Tibial nerve (tissue), 4 donors: ENCODE measurements around the gene AGO4. TPM values are rescaled to one million over a fixed set of nuclear protein-coding genes. Genes with fewer than 3 reads are reported as not detected.
A peak's percentile ranks its signal among the peaks of the same experiment; 100 is the strongest.

Experiments used
- DNase-seq, 2 donors: peaks; one replicate each; pipeline ENCODE4 v3.0.0-alpha.2; 2019; ENCODE audit warnings: low spot score in 2 of 2
- H3K27ac ChIP-seq, 4 donors: fragments of 200-600 bp; sonication (generic) in 3 of 4; one replicate each; pipeline ENCODE4 v1.5.1; 2017 to 2019; ENCODE audit warnings: mild to moderate bottlenecking in 1 of 4
- H3K27me3 ChIP-seq, 2 donors: fragments of 200-600 bp; sonication (generic) in 1 of 2; one replicate each; pipeline versions ENCODE4 v1.5.1 to v1.6.0; 2017 to 2019
- H3K36me3 ChIP-seq, 3 donors: fragments of 200-600 bp; sonication (generic); one replicate each; pipeline ENCODE4 v1.5.1; 2018 to 2019
- H3K4me1 ChIP-seq, 4 donors: fragments of 200-600 bp; sonication (generic) in 3 of 4; one replicate each; pipeline ENCODE4 v1.5.1; 2017 to 2019
- H3K4me3 ChIP-seq, 4 donors: fragments of 200-600 bp; sonication (generic) in 3 of 4; one replicate each; pipeline ENCODE4 v1.5.1; 2017 to 2019; ENCODE audit warnings: mild to moderate bottlenecking in 1 of 4, moderate library complexity in 1 of 4
- H3K9me3 ChIP-seq, 4 donors: fragments of 200-600 bp; sonication (generic) in 3 of 4; one replicate each; pipeline ENCODE4 v1.5.1; 2017 to 2019
- EP300 ChIP-seq, 2 donors: sonication (generic); formaldehyde crosslinking; IDR thresholded peaks; one replicate each; pipeline ENCODE4 v1.6.1; 2017; ENCODE audit warnings: antibody characterized with exemption in 2 of 2, mild to moderate bottlenecking in 1 of 2
- POLR2A ChIP-seq, 2 donors: fragments of 450-650 bp; IDR thresholded peaks; one replicate each; pipeline ENCODE4 v1.6.1; 2017; ENCODE audit warnings: antibody characterized with exemption in 2 of 2, mild to moderate bottlenecking in 2 of 2, moderate library complexity in 2 of 2
- WGBS, 2 donors: methylation state at CpG; one replicate each; pipeline ENCODE4 v1.1.5; 2018; 5-methylcytosine and 5-hydroxymethylcytosine counted together
- total RNA-seq, 4 donors: library from RNA; depleted of rRNA; stranded (reverse); fragments of >200 nt; gene quantifications; one replicate each; pipeline ENCODE4 v1.1.0, GENCODE V29; 2016
- TF ChIP-seq, protein P1 (sequence below), 5 experiments: fragments of 200-600 bp in 3 of 5; fragments of 450-650 bp in 2 of 5; sonication (generic) in 3 of 5; IDR thresholded peaks; one replicate each; pipeline ENCODE4 v1.5.1; 2016 to 2019; ENCODE audit warnings: antibody characterized with exemption in 5 of 5, mild to moderate bottlenecking in 3 of 5, moderate library complexity in 2 of 5

The AGO4 gene
- total RNA-seq, 4 donors from 2014 or later: 11.5 to 16.3 (median 13.9) TPM

DNA sequence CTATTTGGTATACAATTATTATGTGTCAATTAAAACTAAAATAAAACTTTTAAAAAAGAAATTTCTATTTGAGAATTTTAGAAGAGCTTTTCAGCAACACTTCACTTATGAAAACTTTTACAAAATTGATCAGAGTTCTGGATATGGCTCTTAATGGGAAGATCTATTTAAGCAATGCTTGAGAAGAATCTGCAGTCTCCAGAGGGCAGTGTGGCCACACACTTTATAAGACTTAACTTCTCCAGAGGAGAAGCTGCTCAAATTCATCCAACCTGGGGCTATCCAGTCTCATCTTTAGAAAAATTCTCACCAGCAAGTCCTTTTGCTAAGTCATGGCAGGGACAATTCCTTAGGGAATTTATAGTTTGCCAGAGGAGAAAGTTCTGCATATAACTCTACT lies 50.0 kb downstream of the AGO4 start:
- no peak for TF ChIP-seq EP300 (IDR thresholded peaks at IDR 0.05)
- TF ChIP-seq, protein P1, sequence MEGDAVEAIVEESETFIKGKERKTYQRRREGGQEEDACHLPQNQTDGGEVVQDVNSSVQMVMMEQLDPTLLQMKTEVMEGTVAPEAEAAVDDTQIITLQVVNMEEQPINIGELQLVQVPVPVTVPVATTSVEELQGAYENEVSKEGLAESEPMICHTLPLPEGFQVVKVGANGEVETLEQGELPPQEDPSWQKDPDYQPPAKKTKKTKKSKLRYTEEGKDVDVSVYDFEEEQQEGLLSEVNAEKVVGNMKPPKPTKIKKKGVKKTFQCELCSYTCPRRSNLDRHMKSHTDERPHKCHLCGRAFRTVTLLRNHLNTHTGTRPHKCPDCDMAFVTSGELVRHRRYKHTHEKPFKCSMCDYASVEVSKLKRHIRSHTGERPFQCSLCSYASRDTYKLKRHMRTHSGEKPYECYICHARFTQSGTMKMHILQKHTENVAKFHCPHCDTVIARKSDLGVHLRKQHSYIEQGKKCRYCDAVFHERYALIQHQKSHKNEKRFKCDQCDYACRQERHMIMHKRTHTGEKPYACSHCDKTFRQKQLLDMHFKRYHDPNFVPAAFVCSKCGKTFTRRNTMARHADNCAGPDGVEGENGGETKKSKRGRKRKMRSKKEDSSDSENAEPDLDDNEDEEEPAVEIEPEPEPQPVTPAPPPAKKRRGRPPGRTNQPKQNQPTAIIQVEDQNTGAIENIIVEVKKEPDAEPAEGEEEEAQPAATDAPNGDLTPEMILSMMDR (IDR thresholded peaks at IDR 0.05): no peak
- TF ChIP-seq POLR2A (IDR thresholded peaks at IDR 0.05): no peak
- Histone ChIP-seq H3K36me3 (peaks cover 0 to 46% (median 0%) of the 10 kb centered on the region in 3 donors), H3K4me3 (no peak overlapping the region), H3K9me3 (no peaks in the 10 kb centered on the region), H3K27me3 (no peaks in the 10 kb centered on the region), H3K4me1 (no peaks in the 10 kb centered on the region), H3K27ac (no peak overlapping the region)
- no peak for DNase-seq

DNA sequence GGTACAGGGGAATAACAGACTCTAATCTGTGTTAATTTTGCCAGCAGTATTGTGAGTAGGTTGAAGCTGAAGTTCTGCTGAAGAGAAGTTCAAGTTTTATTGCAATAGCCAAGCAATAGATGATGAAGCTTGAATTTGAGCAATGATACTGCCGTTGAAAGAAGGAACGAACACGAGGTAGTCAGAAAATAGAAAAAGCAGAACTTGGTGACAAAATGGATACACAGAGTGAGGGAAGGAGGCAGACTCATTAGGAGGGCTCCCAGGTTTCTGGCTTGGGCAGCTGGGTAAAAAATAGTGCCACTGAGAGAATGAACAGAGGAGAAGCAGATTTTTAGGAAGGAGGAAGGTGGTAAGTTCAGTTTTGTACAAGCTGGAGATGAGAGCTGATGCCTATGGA lies 52.9 kb downstream of the AGO4 start:
- H3K4me1 ChIP-seq: no peaks in the 10 kb centered on the region
- H3K27ac ChIP-seq: no peak overlapping the region
- H3K36me3 ChIP-seq: peaks cover 0 to 19% (median 0%) of the 10 kb centered on the region in 3 donors
- WGBS, 2 donors: 69 to 85% methylated on average over 3 of the region's 3 CpGs
- H3K4me3 ChIP-seq: no peak overlapping the region
- DNase-seq: no peak
- H3K27me3 ChIP-seq: no peaks in the 10 kb centered on the region
- TF ChIP-seq, protein P1 (IDR thresholded peaks at IDR 0.05): no peak
- TF ChIP-seq POLR2A (IDR thresholded peaks at IDR 0.05) (no peak), EP300 (IDR thresholded peaks at IDR 0.05) (peak in 1 of 2 donors; percentile 43)
- no peaks in the 10 kb centered on the region for H3K9me3 ChIP-seq

DNA sequence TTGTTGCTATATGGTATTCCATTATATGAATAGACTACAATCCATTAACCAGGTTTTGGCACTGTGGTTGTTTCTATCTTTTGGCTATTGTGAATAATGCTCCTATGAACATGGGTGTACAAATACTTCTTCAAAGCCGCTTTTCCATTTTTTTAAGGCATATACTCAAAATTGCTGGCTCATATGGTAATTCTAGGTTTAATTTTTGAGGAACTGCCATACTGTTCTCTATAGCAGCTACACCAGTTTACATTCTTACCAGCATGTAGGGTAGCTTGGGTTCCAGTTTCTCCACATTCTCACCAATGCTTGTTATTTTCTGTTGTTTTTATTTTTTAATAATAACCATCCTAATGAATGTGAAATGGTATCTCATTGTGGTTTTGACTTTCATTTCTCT lies 55.3 kb downstream of the AGO4 start:
- no peak overlapping the region for H3K27ac ChIP-seq
- no peak overlapping the region for H3K4me3 ChIP-seq
- TF ChIP-seq EP300 (IDR thresholded peaks at IDR 0.05) (no peak), POLR2A (IDR thresholded peaks at IDR 0.05) (no peak)
- TF ChIP-seq, protein P1 (IDR thresholded peaks at IDR 0.05): no peak
- no peak for DNase-seq
- no peaks in the 10 kb centered on the region for H3K4me1 ChIP-seq
- WGBS, 2 donors: 92 to 100% methylated on average over 1 of the region's 1 CpG
- peaks cover 0 to 11% (median 0%) of the 10 kb centered on the region in 3 donors for H3K36me3 ChIP-seq
- H3K27me3 ChIP-seq: no peaks in the 10 kb centered on the region
- H3K9me3 ChIP-seq: no peaks in the 10 kb centered on the region

DNA sequence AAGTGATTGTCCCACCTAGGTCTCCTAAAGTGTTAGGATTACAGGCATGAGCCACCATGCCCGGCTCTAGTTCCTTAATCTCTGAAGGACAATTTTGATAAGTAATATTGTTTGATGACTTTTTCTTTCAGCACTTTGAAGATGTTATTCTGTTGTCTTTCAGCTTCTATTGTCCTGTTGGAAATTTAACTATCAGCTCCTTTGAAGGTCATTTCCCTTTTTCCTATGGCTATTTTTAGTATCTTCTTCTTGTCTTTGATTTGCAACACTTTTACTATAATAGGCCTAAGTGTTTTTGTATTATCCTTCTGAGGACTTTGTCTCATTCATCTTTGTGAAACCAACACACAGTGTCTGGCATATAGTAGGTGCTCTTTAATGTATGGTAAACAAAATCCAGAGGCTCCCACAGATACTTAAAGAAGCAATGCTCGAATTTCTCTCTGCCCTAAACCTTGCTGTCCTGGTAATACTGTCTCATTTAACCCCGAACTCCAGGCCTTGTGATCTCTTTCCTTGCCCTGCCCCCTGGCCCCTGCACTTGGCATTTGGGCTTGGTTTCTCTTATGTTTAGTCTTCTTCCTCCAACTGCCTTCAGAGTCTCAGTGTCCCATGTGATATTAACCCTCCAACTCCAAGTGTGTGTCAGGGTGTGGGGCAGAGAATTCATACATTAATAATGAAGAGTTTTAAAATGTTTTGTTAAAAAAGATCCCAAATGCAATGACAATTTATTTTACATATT lies 56.2 kb downstream of the AGO4 start:
- TF ChIP-seq, protein P1 (IDR thresholded peaks at IDR 0.05): no peak
- no peak for TF ChIP-seq POLR2A (IDR thresholded peaks at IDR 0.05)
- no peak for TF ChIP-seq EP300 (IDR thresholded peaks at IDR 0.05)
- 53 to 60% methylated on average over 3 of the region's 3 CpGs for WGBS, 2 donors
- no peaks in the 10 kb centered on the region for H3K4me1 ChIP-seq
- DNase-seq: no peak
- no peak overlapping the region for H3K27ac ChIP-seq
- H3K9me3 ChIP-seq: no peaks in the 10 kb centered on the region
- H3K4me3 ChIP-seq: no peak overlapping the region
- no peaks in the 10 kb centered on the region for H3K27me3 ChIP-seq
- peaks cover 0 to 6% (median 0%) of the 10 kb centered on the region in 3 donors for H3K36me3 ChIP-seq

DNA sequence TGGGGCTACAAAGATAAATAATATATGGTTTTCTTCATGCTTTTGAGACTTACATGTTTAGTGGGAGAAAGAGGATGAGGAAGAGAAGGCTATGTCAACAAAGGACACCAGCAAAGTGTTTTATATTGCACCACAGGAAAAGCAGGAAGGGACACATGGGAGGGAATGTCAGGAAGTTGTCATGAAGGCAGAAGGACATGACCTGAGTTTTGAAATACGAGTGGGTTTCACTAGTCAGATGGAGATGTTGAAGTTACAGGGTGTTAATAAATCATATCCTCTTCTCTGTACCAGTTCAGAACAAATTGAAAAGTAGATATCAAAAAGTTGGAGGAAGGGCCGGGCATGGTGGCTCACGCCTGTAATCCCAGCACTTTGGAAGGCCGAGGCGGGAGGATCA lies 57.0 kb downstream of the AGO4 start:
- no peak overlapping the region for H3K4me3 ChIP-seq
- TF ChIP-seq EP300 (IDR thresholded peaks at IDR 0.05) (peak in 1 of 2 donors; percentile 59), POLR2A (IDR thresholded peaks at IDR 0.05) (no peak)
- H3K27ac ChIP-seq: no peak overlapping the region
- WGBS, 2 donors: 77 to 79% methylated on average over 5 of the region's 5 CpGs
- no peaks in the 10 kb centered on the region for H3K4me1 ChIP-seq
- no peaks in the 10 kb centered on the region for H3K9me3 ChIP-seq
- H3K27me3 ChIP-seq: no peaks in the 10 kb centered on the region
- no peak for DNase-seq
- H3K36me3 ChIP-seq: no peaks in the 10 kb centered on the region
